Neural progenitor cell (in vitro differentiated cells): Measurements from ENCODE around the gene ZBTB7B. TPM values are rescaled to one million over a fixed set of nuclear protein-coding genes. Genes with fewer than 3 reads are reported as not detected.

Source experiments
- DNase-seq: peaks from one replicate; pipeline ENCODE4 v3.0.0-alpha.2; 2016; ENCODE audit warnings: low spot score
- H2AFZ ChIP-seq: fragments of 200-600 bp; sonication (generic); replicated peaks from 2 replicates; pipeline ENCODE4 v1.6.1; 2016; ENCODE audit warnings: antibody characterized with exemption
- H3F3A ChIP-seq: fragments of 200-600 bp; sonication (generic); 2 replicates; pipeline ENCODE4 v1.6.1; 2016; ENCODE audit warnings: antibody characterized with exemption, low read depth
- H3K27ac ChIP-seq: fragments of 200-600 bp; sonication (generic); 2 replicates; pipeline ENCODE4 v1.5.1; 2016; ENCODE audit warnings: mild to moderate bottlenecking
- H3K27me3 ChIP-seq: fragments of 200-600 bp; sonication (generic); 2 replicates; pipeline ENCODE4 v1.6.1; 2016; ENCODE audit warnings: mild to moderate bottlenecking, moderate library complexity
- H3K36me3 ChIP-seq: fragments of 200-600 bp; sonication (generic); 2 replicates; pipeline ENCODE4 v1.5.1; 2016
- H3K4me1 ChIP-seq: fragments of 200-600 bp; sonication (generic); 2 replicates; pipeline ENCODE4 v1.6.1; 2016; ENCODE audit warnings: mixed run types
- H3K4me2 ChIP-seq: fragments of 200-600 bp; sonication (generic); 2 replicates; pipeline ENCODE4 v1.6.1; 2016
- H3K4me3 ChIP-seq: fragments of 200-600 bp; sonication (generic); 2 replicates; pipeline ENCODE4 v1.5.1; 2016
- H3K79me2 ChIP-seq: fragments of 200-600 bp; sonication (generic); 2 replicates; pipeline ENCODE4 v1.6.1; 2016; ENCODE audit warnings: low read depth
- H3K9ac ChIP-seq: fragments of 200-600 bp; sonication (generic); 2 replicates; pipeline ENCODE4 v1.6.1; 2016
- H3K9me3 ChIP-seq: fragments of 200-600 bp; sonication (generic); 2 replicates; pipeline ENCODE4 v1.5.1; 2016; ENCODE audit warnings: low read depth
- H4K20me1 ChIP-seq: fragments of 200-600 bp; sonication (generic); 2 replicates; pipeline ENCODE4 v1.6.1; 2016; ENCODE audit warnings: low read depth
- H3K27ac Mint-ChIP-seq: 3 replicates; pipeline ENCODE4 v1.8.0; 2021; ENCODE audit warnings: mixed read lengths
- H3K27me3 Mint-ChIP-seq: 2 replicates; pipeline ENCODE4 v1.8.0; 2022; ENCODE audit warnings: low read depth, mild to moderate bottlenecking, inconsistent platforms, moderate library complexity, mixed read lengths; ENCODE audit not compliant: insufficient read depth
- H3K36me3 Mint-ChIP-seq: 3 replicates; pipeline ENCODE4 v1.8.0; 2021; ENCODE audit warnings: mixed read lengths
- H3K4me1 Mint-ChIP-seq: 3 replicates; pipeline ENCODE4 v1.8.0; 2021; ENCODE audit warnings: mixed read lengths
- H3K4me3 Mint-ChIP-seq: 3 replicates; pipeline ENCODE4 v1.8.0; 2021; ENCODE audit warnings: mild to moderate bottlenecking, moderate library complexity, mixed read lengths
- H3K9me3 Mint-ChIP-seq: 3 replicates; pipeline ENCODE4 v1.8.0; 2020; ENCODE audit warnings: mixed read lengths
- CTCF ChIP-seq: fragments of 200-600 bp; sonication (generic); IDR thresholded peaks from 2 replicates; pipeline ENCODE4 v1.5.1; 2017; ENCODE audit warnings: antibody characterized with exemption, mild to moderate bottlenecking
- EZH2 ChIP-seq: fragments of 200-600 bp; sonication (generic); IDR thresholded peaks from 2 replicates; pipeline ENCODE4 v1.6.1; 2017; ENCODE audit warnings: antibody characterized with exemption, mild to moderate bottlenecking, moderate library complexity
- EZH2phosphoT487 ChIP-seq: fragments of 200-600 bp; sonication (generic); IDR thresholded peaks from 2 replicates; pipeline ENCODE4 v1.6.1; 2017; ENCODE audit warnings: antibody characterized with exemption
- total RNA-seq: library from RNA; depleted of rRNA; stranded (reverse); fragments of >200 nt; gene quantifications from 2 replicates; pipeline ENCODE4 v1.2.3, GENCODE V29; 2015; ENCODE audit warnings: low replicate concordance

Gene ZBTB7B
- total RNA-seq, 1 donor from 2014 or later = 4.7 TPM

DNA sequence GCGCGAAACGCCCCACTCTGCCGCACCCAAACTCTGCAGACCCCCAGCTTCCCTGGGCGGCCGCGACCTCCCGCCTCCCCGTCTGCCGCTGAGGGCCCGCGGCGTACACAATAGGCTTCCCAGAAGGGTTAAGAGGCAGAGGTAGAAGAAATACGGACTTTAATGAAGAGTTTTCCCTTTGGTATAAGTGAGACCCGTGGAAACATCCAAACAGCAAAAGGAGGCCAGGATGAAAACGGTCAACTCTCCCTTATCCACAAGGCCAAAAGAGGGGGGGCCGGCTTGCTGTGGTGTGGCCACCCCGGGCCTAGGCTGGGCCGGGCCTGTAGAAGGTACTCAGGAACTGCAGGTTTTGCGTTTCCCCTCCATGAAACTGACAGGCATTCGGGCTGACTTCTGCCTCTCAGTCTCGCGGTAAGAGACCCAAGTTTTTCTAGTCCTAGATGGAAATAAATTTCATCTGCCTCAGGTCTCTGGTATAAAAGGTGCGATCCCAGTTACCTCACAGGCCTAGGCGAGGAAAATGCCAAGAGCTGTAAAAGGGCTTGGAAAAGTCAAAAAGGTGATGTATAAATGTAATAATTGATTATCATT is 40.3 kb upstream of the ZBTB7B start:
- peak overlapping the region; percentile 37 for H2AFZ ChIP-seq
- H3K4me3 ChIP-seq = peak overlapping the region; percentile 86
- Mint-ChIP-seq H3K27me3 (peaks cover 15% of the 10 kb centered on the region), H3K4me1 (peaks cover 39% of the 10 kb centered on the region), H3K27ac (peak overlapping the region; percentile 94), H3K4me3 (peak overlapping the region; percentile 93), H3K36me3 (peaks cover 16% of the 10 kb centered on the region), H3K9me3 (no peaks in the 10 kb centered on the region)
- no peaks in the 10 kb centered on the region for H3K9me3 ChIP-seq
- H3K9ac ChIP-seq = peak overlapping the region; percentile 86
- H3K4me2 ChIP-seq = peak overlapping the region; percentile 96
- peak overlapping the region; percentile 97 for H3K27ac ChIP-seq
- no peak for TF ChIP-seq EZH2phosphoT487
- TF ChIP-seq CTCF = no peak
- TF ChIP-seq EZH2 = no peak
- H3K27me3 ChIP-seq = no peaks in the 10 kb centered on the region
- H3F3A ChIP-seq = peaks cover 41% of the 10 kb centered on the region
- peak; percentile 68 for DNase-seq
- peaks cover 27% of the 10 kb centered on the region for H3K4me1 ChIP-seq
- H3K79me2 ChIP-seq = peaks cover 49% of the 10 kb centered on the region
- H3K36me3 ChIP-seq = no peaks in the 10 kb centered on the region
- H4K20me1 ChIP-seq = peaks cover 10% of the 10 kb centered on the region

GRCh38 chr1:154962795-154963330 is 39.7 kb upstream of the ZBTB7B start:
- H3K9me3 ChIP-seq = no peaks in the 10 kb centered on the region
- no peak overlapping the region for H2AFZ ChIP-seq
- no peak overlapping the region for H3K27ac ChIP-seq
- H3K4me1 Mint-ChIP-seq = peaks cover 33% of the 10 kb centered on the region
- no peak for DNase-seq
- H4K20me1 ChIP-seq = peaks cover 10% of the 10 kb centered on the region
- peak overlapping the region; percentile 96 for H3K4me2 ChIP-seq
- H3K27me3 ChIP-seq = no peaks in the 10 kb centered on the region
- H3K4me3 ChIP-seq = peak overlapping the region; percentile 86
- H3F3A ChIP-seq = peaks cover 35% of the 10 kb centered on the region
- TF ChIP-seq EZH2 = no peak
- no peak for TF ChIP-seq CTCF
- no peak for TF ChIP-seq EZH2phosphoT487
- no peaks in the 10 kb centered on the region for H3K9me3 Mint-ChIP-seq
- H3K4me3 Mint-ChIP-seq = peak overlapping the region; percentile 93
- peaks cover 54% of the 10 kb centered on the region for H3K79me2 ChIP-seq
- peaks cover 12% of the 10 kb centered on the region for H3K27me3 Mint-ChIP-seq
- H3K27ac Mint-ChIP-seq = peak overlapping the region; percentile 78
- peaks cover 21% of the 10 kb centered on the region for H3K4me1 ChIP-seq
- peaks cover 17% of the 10 kb centered on the region for H3K36me3 Mint-ChIP-seq
- H3K9ac ChIP-seq = no peak overlapping the region
- no peaks in the 10 kb centered on the region for H3K36me3 ChIP-seq

DNA sequence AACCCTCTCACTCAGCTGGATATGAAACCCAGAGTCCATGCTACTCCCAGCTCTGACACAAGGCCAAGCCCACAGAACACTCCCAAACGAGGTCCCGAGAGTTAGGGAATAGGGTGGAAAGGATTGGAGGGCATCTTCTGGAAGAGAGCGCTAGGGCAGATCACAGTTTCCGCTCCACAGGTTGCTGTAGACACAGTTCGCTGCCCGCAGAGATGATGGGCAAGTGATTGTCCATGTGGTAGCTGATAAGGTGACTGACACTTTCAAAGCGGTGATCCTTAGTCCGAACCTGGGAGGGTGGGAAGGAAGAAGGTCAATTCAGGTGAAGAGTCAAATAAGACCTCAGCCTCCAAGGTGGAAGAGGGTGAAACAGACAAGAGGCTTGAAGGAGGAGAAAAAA is 39.0 kb upstream of the ZBTB7B start:
- H3K27me3 Mint-ChIP-seq = peaks cover 10% of the 10 kb centered on the region
- DNase-seq = no peak
- H3K79me2 ChIP-seq = peaks cover 55% of the 10 kb centered on the region
- peak overlapping the region; percentile 93 for H3K4me3 Mint-ChIP-seq
- H3K4me1 ChIP-seq = peaks cover 21% of the 10 kb centered on the region
- H3F3A ChIP-seq = peaks cover 27% of the 10 kb centered on the region
- peaks cover 34% of the 10 kb centered on the region for H3K4me1 Mint-ChIP-seq
- H3K36me3 Mint-ChIP-seq = peaks cover 19% of the 10 kb centered on the region
- no peak overlapping the region for H3K4me2 ChIP-seq
- H3K4me3 ChIP-seq = no peak overlapping the region
- H3K9me3 Mint-ChIP-seq = no peaks in the 10 kb centered on the region
- no peaks in the 10 kb centered on the region for H3K9me3 ChIP-seq
- H3K27me3 ChIP-seq = no peaks in the 10 kb centered on the region
- TF ChIP-seq EZH2 = no peak
- no peak for TF ChIP-seq CTCF
- no peak for TF ChIP-seq EZH2phosphoT487
- H4K20me1 ChIP-seq = peaks cover 13% of the 10 kb centered on the region
- H3K27ac Mint-ChIP-seq = no peak overlapping the region
- no peak overlapping the region for H3K27ac ChIP-seq
- no peak overlapping the region for H2AFZ ChIP-seq
- no peak overlapping the region for H3K9ac ChIP-seq
- H3K36me3 ChIP-seq = no peaks in the 10 kb centered on the region
